ENCODE measurements around the gene FRMD1. TPM values are rescaled to one million over a fixed set of nuclear protein-coding genes. Genes with fewer than 3 reads are reported as not detected.

FRMD1 gene
- total RNA-seq, 1 donor from 2014 or later, result 0.09 TPM

DNA sequence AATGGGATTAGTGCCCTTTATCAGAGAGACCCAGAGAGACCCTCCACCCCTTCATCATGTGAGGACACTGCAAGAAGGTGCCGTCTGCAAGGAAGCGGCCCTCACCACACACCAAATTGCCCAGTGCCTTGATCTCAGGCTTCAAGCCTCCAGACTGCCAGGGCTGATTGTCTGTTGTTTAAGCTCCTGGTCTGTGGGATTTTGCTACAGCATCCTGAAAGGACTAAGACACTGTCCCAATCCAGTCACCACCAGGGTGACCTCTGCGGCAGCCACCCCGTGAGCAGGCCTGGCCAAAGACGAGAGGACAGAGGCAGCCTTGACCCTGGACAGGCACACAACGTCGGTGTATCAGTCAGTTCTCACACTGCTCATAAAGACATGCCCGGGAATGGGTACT is 13.5 kb upstream of the FRMD1 start:
- intact Hi-C loops (cut with DNase I), result no loop called here
- Histone ChIP-seq H3K4me1 (no peaks in the 10 kb centered on the region), H3K27me3 (no peaks in the 10 kb centered on the region), H3K4me3 (no peak overlapping the region), H3K27ac (no peak overlapping the region), H3K36me3 (no peaks in the 10 kb centered on the region), H3K9me3 (no peaks in the 10 kb centered on the region)
- no peak for DNase-seq
- TF ChIP-seq, protein P1, sequence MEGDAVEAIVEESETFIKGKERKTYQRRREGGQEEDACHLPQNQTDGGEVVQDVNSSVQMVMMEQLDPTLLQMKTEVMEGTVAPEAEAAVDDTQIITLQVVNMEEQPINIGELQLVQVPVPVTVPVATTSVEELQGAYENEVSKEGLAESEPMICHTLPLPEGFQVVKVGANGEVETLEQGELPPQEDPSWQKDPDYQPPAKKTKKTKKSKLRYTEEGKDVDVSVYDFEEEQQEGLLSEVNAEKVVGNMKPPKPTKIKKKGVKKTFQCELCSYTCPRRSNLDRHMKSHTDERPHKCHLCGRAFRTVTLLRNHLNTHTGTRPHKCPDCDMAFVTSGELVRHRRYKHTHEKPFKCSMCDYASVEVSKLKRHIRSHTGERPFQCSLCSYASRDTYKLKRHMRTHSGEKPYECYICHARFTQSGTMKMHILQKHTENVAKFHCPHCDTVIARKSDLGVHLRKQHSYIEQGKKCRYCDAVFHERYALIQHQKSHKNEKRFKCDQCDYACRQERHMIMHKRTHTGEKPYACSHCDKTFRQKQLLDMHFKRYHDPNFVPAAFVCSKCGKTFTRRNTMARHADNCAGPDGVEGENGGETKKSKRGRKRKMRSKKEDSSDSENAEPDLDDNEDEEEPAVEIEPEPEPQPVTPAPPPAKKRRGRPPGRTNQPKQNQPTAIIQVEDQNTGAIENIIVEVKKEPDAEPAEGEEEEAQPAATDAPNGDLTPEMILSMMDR (IDR thresholded peaks at IDR 0.05), result no peak
- ATAC-seq, result no peak

DNA sequence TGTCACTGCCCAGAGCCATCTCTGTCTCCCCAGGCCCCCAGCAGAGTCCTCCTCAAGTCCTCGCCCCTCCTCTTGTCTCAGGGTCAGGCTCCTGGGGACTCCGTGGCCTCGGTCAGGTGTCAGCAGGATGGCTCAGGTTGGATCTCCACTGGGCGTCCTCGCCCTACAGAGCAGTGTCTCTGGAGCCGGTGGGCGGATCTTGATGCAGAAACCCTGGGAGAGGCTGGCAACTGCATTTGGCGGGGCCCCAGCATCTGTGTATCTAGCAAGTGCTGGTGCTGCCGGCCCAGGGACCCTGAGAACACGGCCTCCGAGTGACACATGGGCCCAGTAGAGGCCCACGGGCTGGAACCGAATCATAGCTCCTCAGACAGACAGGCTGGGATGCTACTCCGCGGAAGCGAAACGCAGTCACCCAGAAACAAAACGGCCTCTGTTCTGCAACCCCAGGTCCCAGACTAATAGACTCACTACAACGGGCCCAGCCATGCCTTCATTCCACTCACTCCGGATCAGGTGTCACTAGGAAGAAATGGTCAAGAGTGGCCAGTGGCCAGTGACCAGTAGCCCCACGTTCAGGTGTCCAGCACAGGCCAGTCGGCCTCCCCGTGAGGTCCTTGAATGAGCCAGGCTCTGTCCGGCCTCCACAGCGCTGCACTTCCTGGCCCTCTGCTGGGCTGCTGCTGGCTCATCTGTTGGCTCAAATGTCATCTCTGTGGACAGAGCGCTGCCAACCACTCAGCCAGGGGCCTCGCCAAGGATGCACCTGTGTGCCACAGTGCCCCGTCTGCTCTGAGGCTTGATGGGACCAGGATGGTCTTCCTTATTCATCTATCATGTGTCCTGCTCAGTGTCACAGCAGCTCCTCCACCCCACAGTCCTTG is 12.6 kb upstream of the FRMD1 start:
- intact Hi-C loops (cut with DNase I), result no loop called here

DNA sequence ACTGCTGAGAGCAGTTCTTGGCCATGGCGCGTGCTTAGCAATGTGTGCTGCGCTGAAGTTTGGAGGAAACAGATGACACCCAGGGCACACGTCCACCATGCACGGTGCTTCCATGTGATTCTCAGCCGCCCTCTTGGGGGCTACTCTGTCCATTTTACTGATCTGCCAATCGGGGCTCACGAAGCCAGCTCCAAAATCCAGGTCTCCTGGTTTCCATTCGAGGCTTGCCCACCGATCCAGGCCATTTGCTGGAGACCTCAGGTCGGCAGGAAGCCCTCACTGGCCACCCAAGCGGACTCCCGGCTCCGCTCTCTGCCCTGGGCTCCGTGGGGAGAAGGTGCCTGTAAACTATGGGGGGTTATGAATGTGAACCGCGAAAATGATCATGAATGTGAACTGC is 11.7 kb upstream of the FRMD1 start:
- ATAC-seq (no peak), DNase-seq (no peak)
- intact Hi-C loops (cut with DNase I), result no loop called here
- Histone ChIP-seq H3K4me3 (no peak overlapping the region), H3K27ac (no peak overlapping the region), H3K36me3 (no peaks in the 10 kb centered on the region), H3K9me3 (no peaks in the 10 kb centered on the region), H3K27me3 (no peaks in the 10 kb centered on the region), H3K4me1 (no peaks in the 10 kb centered on the region)
- TF ChIP-seq, protein P1 (IDR thresholded peaks at IDR 0.05), result no peak

More for the DNA sequence above, 12.6 kb upstream of the FRMD1 start:
- Histone ChIP-seq H3K4me1 (no peaks in the 10 kb centered on the region), H3K36me3 (no peaks in the 10 kb centered on the region), H3K27ac (no peak overlapping the region), H3K4me3 (no peak overlapping the region), H3K9me3 (no peaks in the 10 kb centered on the region), H3K27me3 (no peaks in the 10 kb centered on the region)
- ATAC-seq, result no peak
- DNase-seq, result no peak
- TF ChIP-seq, protein P1 (IDR thresholded peaks at IDR 0.05), result no peak

DNA sequence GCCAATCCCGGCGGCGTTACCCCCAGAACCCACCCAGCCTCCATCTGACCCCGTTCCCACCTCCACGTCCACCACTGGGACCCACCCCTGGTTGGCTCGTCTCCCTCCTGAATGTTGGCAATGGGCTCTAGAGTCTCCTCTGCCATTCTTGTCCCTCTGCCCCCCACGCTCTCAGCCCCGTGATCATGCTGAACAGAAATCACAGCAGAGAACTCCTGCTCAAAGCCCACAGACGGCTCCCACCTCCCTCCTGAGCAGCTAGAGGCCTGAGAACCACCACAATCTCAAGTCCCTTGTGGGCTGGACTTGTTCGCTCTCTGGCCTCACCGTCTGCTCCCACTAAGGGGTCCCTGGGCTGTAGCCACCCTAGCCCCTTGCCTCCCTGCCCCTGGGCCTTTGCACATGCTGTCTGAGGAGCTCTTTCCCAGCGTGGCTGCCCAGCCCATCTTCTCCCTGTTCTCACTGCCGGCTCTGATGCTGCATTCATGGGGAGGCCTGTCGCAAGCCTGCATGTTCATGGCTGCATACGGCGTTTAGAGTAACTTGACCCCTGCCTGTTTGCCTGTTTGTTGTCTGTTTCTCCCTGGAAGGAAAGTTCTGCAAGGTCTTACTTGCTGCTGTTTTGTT is 11.2 kb upstream of the FRMD1 start:
- Histone ChIP-seq H3K9me3 (no peaks in the 10 kb centered on the region), H3K27ac (no peak overlapping the region), H3K36me3 (no peaks in the 10 kb centered on the region), H3K4me1 (no peaks in the 10 kb centered on the region), H3K27me3 (no peaks in the 10 kb centered on the region), H3K4me3 (no peak overlapping the region)
- intact Hi-C loops (cut with DNase I), result no loop called here
- TF ChIP-seq, protein P1 (IDR thresholded peaks at IDR 0.05), result no peak
- ATAC-seq (no peak), DNase-seq (no peak)

DNA sequence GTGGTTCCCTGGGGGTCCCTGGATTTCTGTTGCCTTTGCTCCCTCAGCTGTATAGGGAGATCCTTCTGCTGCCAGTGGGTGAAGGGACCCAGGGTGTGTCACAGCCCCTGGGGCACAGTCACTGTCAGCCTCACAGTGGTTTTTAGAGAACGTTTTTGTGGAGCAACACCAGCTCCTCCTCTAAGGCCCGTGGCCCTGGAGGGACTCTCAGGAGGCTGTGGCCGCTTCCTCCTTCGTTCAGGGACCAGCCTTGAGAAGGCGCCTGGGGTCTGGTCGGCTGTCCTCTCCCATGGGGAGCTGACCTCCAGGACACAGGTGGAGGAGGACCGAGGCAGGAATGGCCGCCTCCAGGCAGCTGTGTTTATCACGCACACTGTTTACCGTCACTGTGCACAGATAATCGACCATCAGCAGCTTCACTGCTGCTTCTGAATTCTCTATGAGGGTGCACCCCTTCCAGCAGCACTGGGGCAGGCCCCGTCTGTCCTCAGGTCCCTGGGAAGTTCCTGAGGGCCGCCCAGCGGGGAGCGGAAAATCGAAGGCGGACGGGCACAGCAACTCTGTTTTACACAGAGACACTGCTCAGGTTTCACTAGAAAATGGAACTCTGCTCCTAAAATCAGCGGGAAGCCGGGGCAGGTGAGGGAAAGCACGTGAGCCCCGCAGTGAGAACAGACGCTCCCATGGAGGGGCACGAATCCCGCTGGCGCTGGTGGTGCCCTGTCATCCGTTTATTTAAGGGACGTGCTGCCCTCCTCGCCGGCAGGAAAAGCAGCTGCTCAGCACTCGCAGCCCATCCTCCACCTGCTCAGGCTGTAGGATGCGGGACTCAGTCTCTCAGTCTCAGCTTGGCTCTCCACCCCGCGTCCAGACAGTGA is 10.4 kb upstream of the FRMD1 start:
- intact Hi-C loops (cut with DNase I), result no loop called here
- Histone ChIP-seq H3K4me1 (no peaks in the 10 kb centered on the region), H3K36me3 (no peaks in the 10 kb centered on the region), H3K4me3 (no peak overlapping the region), H3K9me3 (no peaks in the 10 kb centered on the region), H3K27me3 (no peaks in the 10 kb centered on the region), H3K27ac (no peak overlapping the region)
- DNase-seq (no peak), ATAC-seq (no peak)
- TF ChIP-seq, protein P1 (IDR thresholded peaks at IDR 0.05), result no peak

Measured in upper lobe of right lung (tissue), 1 donor.